ENCODE data around the gene CORO2B. TPM values are rescaled to one million over a fixed set of nuclear protein-coding genes. Genes with fewer than 3 reads are reported as not detected.

Gene CORO2B
- total RNA-seq, 1 donor from 2014 or later, result 3.6 TPM

GRCh38 chr15:68594533-68595259, 15.9 kb downstream of the CORO2B start:
- DNase-seq, result no peak
- no peaks in the 10 kb centered on the region for H3K27me3 ChIP-seq
- H3K4me1 ChIP-seq, result peaks cover 8% of the 10 kb centered on the region
- intact Hi-C loops (cut with DNase I), result no loop called here
- TF ChIP-seq CTCF (IDR thresholded peaks at IDR 0.05), result no peak
- no peak overlapping the region for H3K27ac ChIP-seq
- no peaks in the 10 kb centered on the region for H3K36me3 ChIP-seq
- ATAC-seq, result no peak
- no peak overlapping the region for H3K4me3 ChIP-seq
- H3K9me3 ChIP-seq, result no peaks in the 10 kb centered on the region

GRCh38 chr15:68595260-68595564, 16.4 kb downstream of the CORO2B start:
- Histone ChIP-seq H3K27ac (no peak overlapping the region), H3K4me3 (no peak overlapping the region), H3K27me3 (no peaks in the 10 kb centered on the region), H3K36me3 (no peaks in the 10 kb centered on the region), H3K4me1 (peaks cover 8% of the 10 kb centered on the region), H3K9me3 (no peaks in the 10 kb centered on the region)
- ATAC-seq (peak; percentile 6), DNase-seq (no peak)
- intact Hi-C loops (cut with DNase I), result no loop called here
- TF ChIP-seq CTCF (IDR thresholded peaks at IDR 0.05), result no peak

- intact Hi-C loops (cut with DNase I), result no loop called here
- no peak for TF ChIP-seq CTCF (IDR thresholded peaks at IDR 0.05)
- ATAC-seq, result no peak
- H3K27ac ChIP-seq, result no peak overlapping the region
- no peaks in the 10 kb centered on the region for H3K9me3 ChIP-seq
- peaks cover 8% of the 10 kb centered on the region for H3K4me1 ChIP-seq
- no peak overlapping the region for H3K4me3 ChIP-seq
- H3K27me3 ChIP-seq, result no peaks in the 10 kb centered on the region
- DNase-seq, result no peak
- H3K36me3 ChIP-seq, result no peaks in the 10 kb centered on the region
Observed at GRCh38 chr15:68595761-68596160, 17.0 kb downstream of the CORO2B start.

GRCh38 chr15:68596691-68597090, 17.9 kb downstream of the CORO2B start:
- DNase-seq, result no peak
- intact Hi-C loops (cut with DNase I), result no loop called here
- H3K9me3 ChIP-seq, result no peaks in the 10 kb centered on the region
- TF ChIP-seq CTCF (IDR thresholded peaks at IDR 0.05), result no peak
- ATAC-seq, result no peak
- H3K36me3 ChIP-seq, result no peaks in the 10 kb centered on the region
- H3K4me3 ChIP-seq, result no peak overlapping the region
- no peak overlapping the region for H3K27ac ChIP-seq
- peaks cover 8% of the 10 kb centered on the region for H3K4me1 ChIP-seq
- H3K27me3 ChIP-seq, result no peaks in the 10 kb centered on the region

GRCh38 chr15:68597581-68597980, 18.8 kb downstream of the CORO2B start:
- no peaks in the 10 kb centered on the region for H3K36me3 ChIP-seq
- H3K9me3 ChIP-seq, result no peaks in the 10 kb centered on the region
- peaks cover 8% of the 10 kb centered on the region for H3K4me1 ChIP-seq
- no peaks in the 10 kb centered on the region for H3K27me3 ChIP-seq
- no peak for TF ChIP-seq CTCF (IDR thresholded peaks at IDR 0.05)
- DNase-seq, result no peak
- intact Hi-C loops (cut with DNase I), result no loop called here
- H3K27ac ChIP-seq, result no peak overlapping the region
- no peak for ATAC-seq
- H3K4me3 ChIP-seq, result no peak overlapping the region
